HCT116 (cell line): Measurements from ENCODE around the gene MAP4K4. TPM values are rescaled to one million over a fixed set of nuclear protein-coding genes. Genes with fewer than 3 reads are reported as not detected.

Experiments
- ATAC-seq: fragments of 200-7000 bp; cut with Tn5 transposase; 2 replicates; pipeline ENCODE4 v1.9.1; 2020; ENCODE audit warnings: mild to moderate bottlenecking, moderate library complexity
- BruUV-seq: library from RNA; stranded (reverse); fragments of 400-500 nt; replicated peaks from 2 replicates; lab custom pipeline; 2021; lab: Mats Ljungman, UMichigan
- CTCF ChIA-PET: fragments of 300-600 bp; sonication (Branson Sonifier 250); formaldehyde crosslinking; loops from one replicate; lab custom pipeline; 2021; ENCODE audit warnings: antibody characterized with exemption; lab: Charles Lee
- POLR2A ChIA-PET: fragments of 300-600, 350-600 bp; sonication (Branson Sonifier 250); formaldehyde crosslinking; loops from one replicate; lab custom pipeline; 2021; ENCODE audit warnings: antibody characterized with exemption; lab: Charles Lee
- RAD21 ChIA-PET, 2 experiments: fragments of 300-600 bp; sonication (Branson Sonifier 250); formaldehyde crosslinking; loops; one replicate each; lab custom pipeline; 2023; ENCODE audit warnings: low total read pairs in 2 of 2; ENCODE audit not compliant: uncharacterized antibody in 2 of 2, unreplicated experiment in 2 of 2, low non-redundant PET in 1 of 2; lab: Charles Lee
- DNase-seq: peaks from one replicate; pipeline ENCODE4 v3.0.0-alpha.2; 2010; ENCODE audit warnings: low read depth, low spot score
- H2AFZ ChIP-seq: fragments of 200-600 bp; shearing (Covaris generic), sonication (generic); 2 replicates; pipeline ENCODE4 v1.6.1; 2017; ENCODE audit warnings: low read depth, mixed run types, mixed read lengths, antibody characterized with exemption, low read length; ENCODE audit not compliant: poor library complexity, severe bottlenecking
- H3K27ac ChIP-seq: 2 replicates; pipeline ENCODE4 v1.5.1; 2012; ENCODE audit warnings: low read depth, low read length
- H3K27me3 ChIP-seq: fragments of 200-600 bp; sonication (generic); 2 replicates; pipeline ENCODE4 v1.6.1; 2016; ENCODE audit warnings: mixed run types, low read length, mixed read lengths; ENCODE audit not compliant: insufficient read depth
- H3K36me3 ChIP-seq, 2 experiments: fragments of 200-500 bp in 1 of 2; fragments of 200-600 bp in 1 of 2; sonication (Bioruptor generic) in 1 of 2; sonication (generic) in 1 of 2; 2 replicates each; pipeline versions ENCODE4 v1.5.1 to v1.6.1; 2014 to 2016; ENCODE audit warnings: low read length in 2 of 2, inconsistent platforms in 1 of 2, mixed read lengths in 1 of 2, mixed run types in 1 of 2; ENCODE audit not compliant: insufficient read depth in 2 of 2, control insufficient read depth in 1 of 2
- H3K4me1 ChIP-seq, 2 experiments: fragments of 200-600 bp in 1 of 2; sonication (generic) in 1 of 2; 2 replicates each; pipeline versions ENCODE4 v1.5.1 to v1.6.1; 2012 to 2017; ENCODE audit warnings: low read length in 2 of 2, inconsistent platforms in 1 of 2, mild to moderate bottlenecking in 1 of 2, mixed read lengths in 1 of 2, mixed run types in 1 of 2, moderate library complexity in 1 of 2; ENCODE audit not compliant: insufficient read depth in 2 of 2, control insufficient read depth in 1 of 2
- H3K4me2 ChIP-seq: fragments of 200-600 bp; sonication (generic); 2 replicates; pipeline ENCODE4 v1.6.1; 2017; ENCODE audit warnings: mixed run types, low read length, mixed read lengths
- H3K4me3 ChIP-seq, 2 experiments: fragments of 200-600 bp in 1 of 2; sonication (generic) in 1 of 2; replicated peaks in 1 of 2; 2 replicates each; pipeline ENCODE4 v1.5.1; 2011 to 2016; ENCODE audit warnings: low read length in 2 of 2, control low read depth in 1 of 2, low read depth in 1 of 2, mild to moderate bottlenecking in 1 of 2, mixed read lengths in 1 of 2, mixed run types in 1 of 2
- H3K79me2 ChIP-seq: fragments of 200-600 bp; sonication (generic); 2 replicates; pipeline ENCODE4 v1.6.1; 2017; ENCODE audit warnings: mild to moderate bottlenecking, mixed run types, low read length, moderate library complexity, mixed read lengths; ENCODE audit not compliant: insufficient read depth
- H3K9ac ChIP-seq: fragments of 200-600 bp; sonication (generic); 2 replicates; pipeline ENCODE4 v1.6.1; 2016; ENCODE audit warnings: low read length, mixed read lengths
- H3K9me2 ChIP-seq: fragments of 200-600 bp; sonication (generic), shearing (Covaris generic); 2 replicates; pipeline ENCODE4 v1.6.1; 2017; ENCODE audit warnings: mixed run types, mild to moderate bottlenecking, moderate library complexity; ENCODE audit not compliant: insufficient read depth
- H3K9me3 ChIP-seq, 2 experiments: fragments of 200-500 bp in 1 of 2; fragments of 200-600 bp in 1 of 2; sonication (Bioruptor generic) in 1 of 2; sonication (generic) in 1 of 2; 2 replicates each; pipeline ENCODE4 v1.6.1; 2014 to 2017; ENCODE audit warnings: low read length in 2 of 2, mixed read lengths in 2 of 2, inconsistent platforms in 1 of 2, low read depth in 1 of 2, mild to moderate bottlenecking in 1 of 2, mixed run types in 1 of 2, moderate library complexity in 1 of 2; ENCODE audit not compliant: control insufficient read depth in 1 of 2, insufficient read depth in 1 of 2
- H4K20me1 ChIP-seq: fragments of 200-600 bp; sonication (generic), shearing (Covaris generic); 2 replicates; pipeline ENCODE4 v1.6.1; 2017; ENCODE audit warnings: mixed run types, mild to moderate bottlenecking, moderate library complexity; ENCODE audit not compliant: insufficient read depth
- CBX3 ChIP-seq: IDR thresholded peaks from 2 replicates; pipeline ENCODE4 v1.6.1; 2012; ENCODE audit warnings: low read depth
- CEBPB ChIP-seq: IDR thresholded peaks from 2 replicates; pipeline ENCODE4 v1.6.1; 2012; ENCODE audit warnings: low read depth
- EGR1 ChIP-seq: IDR thresholded peaks from 2 replicates; pipeline ENCODE4 v1.6.1; 2012; ENCODE audit warnings: low read depth
- ELF1 ChIP-seq: IDR thresholded peaks from 2 replicates; pipeline ENCODE4 v1.6.1; 2012; ENCODE audit warnings: low read depth, borderline replicate concordance
- EZH2 ChIP-seq: fragments of 200-600 bp; sonication (generic); IDR thresholded peaks from 2 replicates; pipeline ENCODE4 v1.6.1; 2017; ENCODE audit warnings: antibody characterized with exemption, mixed run types
- EZH2phosphoT487 ChIP-seq: fragments of 200-600 bp; IDR thresholded peaks from 2 replicates; pipeline ENCODE4 v1.6.1; 2018; ENCODE audit warnings: antibody characterized with exemption, borderline replicate concordance
- REST ChIP-seq: IDR thresholded peaks from 2 replicates; pipeline ENCODE4 v1.6.1; 2012; ENCODE audit warnings: low read depth
- SIN3A ChIP-seq: IDR thresholded peaks from 2 replicates; pipeline ENCODE4 v1.6.1; 2012; ENCODE audit warnings: low read depth
- SP1 ChIP-seq: IDR thresholded peaks from 2 replicates; pipeline ENCODE4 v1.6.1; 2012; ENCODE audit warnings: low read depth
- TCF7L2 ChIP-seq: IDR thresholded peaks from 2 replicates; pipeline ENCODE4 v1.7.0; 2011; ENCODE audit warnings: borderline replicate concordance, inconsistent platforms; ENCODE audit not compliant: insufficient read depth, insufficient read length; ENCODE audit errors: extremely low read depth
- YY1 ChIP-seq: IDR thresholded peaks from 2 replicates; pipeline ENCODE4 v1.6.1; 2011; ENCODE audit warnings: low read length, low read depth, moderate library complexity, mild to moderate bottlenecking; ENCODE audit not compliant: insufficient replicate concordance; ENCODE audit errors: extremely low read depth
- ZBTB33 ChIP-seq: IDR thresholded peaks from 2 replicates; pipeline ENCODE4 v1.6.1; 2011; ENCODE audit warnings: mild to moderate bottlenecking, low read length, moderate library complexity; ENCODE audit not compliant: insufficient replicate concordance; ENCODE audit errors: extremely low read depth
- ZNF274 ChIP-seq: fragments of 200-500 bp; sonication (Bioruptor generic); IDR thresholded peaks from 2 replicates; pipeline ENCODE4 v1.6.1; 2014; ENCODE audit warnings: mild to moderate bottlenecking, low read depth, low read length, inconsistent platforms
- intact Hi-C: fragments of 100-400 bp; cut with micrococcal nuclease; formaldehyde crosslinking; loops from 2 replicates; pipeline ENCODE4 v1.10.0; 2022
- total RNA-seq: library from RNA; stranded (reverse); gene quantifications from one replicate; pipeline ENCODE4 v1.2.1, GENCODE V29; 2021; ENCODE audit not compliant: unreplicated experiment
- TF ChIP-seq, protein P1 (sequence below): IDR thresholded peaks from 2 replicates; pipeline ENCODE4 v1.6.1; 2012

The MAP4K4 gene
- total RNA-seq, 1 experiment from 2014 or later = 62.3 TPM

DNA sequence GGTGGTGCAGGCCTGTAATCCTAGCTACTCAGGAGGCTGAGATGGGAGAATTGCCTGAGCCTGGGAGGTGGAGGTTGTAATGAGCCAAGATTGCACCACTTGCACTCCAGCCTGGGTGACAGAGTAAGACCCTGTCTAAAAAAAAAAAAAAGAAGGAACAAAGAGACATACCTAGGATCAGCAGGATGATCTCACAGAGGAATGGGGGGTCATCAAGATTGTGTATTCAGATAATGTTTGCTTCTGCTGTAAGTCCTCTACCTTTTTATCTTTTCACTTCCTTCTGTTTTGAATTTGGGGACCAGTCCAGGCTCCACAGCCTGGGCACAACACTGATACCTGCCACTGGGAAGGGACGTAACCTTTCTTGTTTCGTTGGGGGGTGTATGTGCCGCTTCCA is 53.2 kb downstream of the MAP4K4 start (continued):
- TF ChIP-seq ZNF274 (no peak), CBX3 (no peak), CEBPB (no peak), SIN3A (no peak), TCF7L2 (no peak)
- TF ChIP-seq, protein P1, sequence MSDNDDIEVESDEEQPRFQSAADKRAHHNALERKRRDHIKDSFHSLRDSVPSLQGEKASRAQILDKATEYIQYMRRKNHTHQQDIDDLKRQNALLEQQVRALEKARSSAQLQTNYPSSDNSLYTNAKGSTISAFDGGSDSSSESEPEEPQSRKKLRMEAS = no peak

DNA sequence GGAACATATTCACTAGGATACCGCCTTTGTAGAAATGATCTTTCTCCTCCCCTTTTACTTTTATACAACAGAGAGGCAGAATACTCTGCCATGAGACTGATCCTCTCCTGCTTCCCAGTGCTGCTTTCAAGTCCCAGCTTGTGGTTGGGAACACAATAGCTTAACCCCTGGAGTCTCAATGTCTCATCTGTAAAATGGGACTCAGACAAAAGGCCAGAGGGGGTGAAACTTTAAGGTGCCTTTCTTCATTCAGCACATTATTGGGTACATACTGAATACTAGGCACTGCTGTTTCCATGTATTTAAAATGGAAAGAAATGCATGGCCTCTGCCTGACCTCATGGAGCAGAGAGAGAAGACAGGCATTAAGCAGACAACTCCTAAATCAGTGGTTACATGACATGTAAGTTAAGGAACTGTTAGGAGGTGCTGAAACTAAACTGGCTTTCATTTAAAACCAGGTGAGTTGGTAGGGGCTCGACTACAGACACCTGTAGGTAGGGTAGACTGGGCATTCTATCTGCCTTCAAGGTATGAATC is 53.8 kb downstream of the MAP4K4 start:
- Histone ChIP-seq H3K27ac (no peak overlapping the region), H3K4me3 (no peak overlapping the region), H3K4me1 (peaks cover 0 to 13% of the 10 kb centered on the region in 2 experiments; a peak in 2 of 4 replicates), H3K79me2 (peaks cover 68% of the 10 kb centered on the region), H3K27me3 (no peaks in the 10 kb centered on the region), H3K9ac (no peak overlapping the region), H3K9me3 (no peaks in the 10 kb centered on the region), H3K36me3 (no peaks in the 10 kb centered on the region), H3K9me2 (no peaks in the 10 kb centered on the region), H4K20me1 (peaks cover 3% of the 10 kb centered on the region; the same call in 1 of the 2 replicates), H2AFZ (no peak overlapping the region), H3K4me2 (no peak overlapping the region)
- intact Hi-C loops = no loop called here
- TF ChIP-seq EZH2 (no peak), CBX3 (no peak), EGR1 (no peak), REST (no peak), SIN3A (no peak), YY1 (no peak), SP1 (no peak), EZH2phosphoT487 (no peak), ZBTB33 (no peak), ELF1 (no peak)
- ATAC-seq (no peak), DNase-seq (no peak)
- ChIA-PET RAD21 (no interaction called here), CTCF (no interaction called here), POLR2A (no interaction called here)
- BruUV-seq = no TSS peak
